Tibial nerve (tissue), 4 donors: ENCODE results near the gene MRGPRD.

Experiments
- EP300 ChIP-seq, 2 donors: sonication (generic); formaldehyde crosslinking; IDR thresholded peaks; one replicate each; pipeline ENCODE4 v1.6.1; 2017; ENCODE audit warnings: antibody characterized with exemption in 2 of 2, mild to moderate bottlenecking in 1 of 2
- POLR2A ChIP-seq, 2 donors: fragments of 450-650 bp; IDR thresholded peaks; one replicate each; pipeline ENCODE4 v1.6.1; 2017; ENCODE audit warnings: antibody characterized with exemption in 2 of 2, mild to moderate bottlenecking in 2 of 2, moderate library complexity in 2 of 2
- TF ChIP-seq, protein P1 (sequence below), 5 experiments: fragments of 200-600 bp in 3 of 5; fragments of 450-650 bp in 2 of 5; sonication (generic) in 3 of 5; IDR thresholded peaks; one replicate each; pipeline ENCODE4 v1.5.1; 2016 to 2019; ENCODE audit warnings: antibody characterized with exemption in 5 of 5, mild to moderate bottlenecking in 3 of 5, moderate library complexity in 2 of 5

DNA sequence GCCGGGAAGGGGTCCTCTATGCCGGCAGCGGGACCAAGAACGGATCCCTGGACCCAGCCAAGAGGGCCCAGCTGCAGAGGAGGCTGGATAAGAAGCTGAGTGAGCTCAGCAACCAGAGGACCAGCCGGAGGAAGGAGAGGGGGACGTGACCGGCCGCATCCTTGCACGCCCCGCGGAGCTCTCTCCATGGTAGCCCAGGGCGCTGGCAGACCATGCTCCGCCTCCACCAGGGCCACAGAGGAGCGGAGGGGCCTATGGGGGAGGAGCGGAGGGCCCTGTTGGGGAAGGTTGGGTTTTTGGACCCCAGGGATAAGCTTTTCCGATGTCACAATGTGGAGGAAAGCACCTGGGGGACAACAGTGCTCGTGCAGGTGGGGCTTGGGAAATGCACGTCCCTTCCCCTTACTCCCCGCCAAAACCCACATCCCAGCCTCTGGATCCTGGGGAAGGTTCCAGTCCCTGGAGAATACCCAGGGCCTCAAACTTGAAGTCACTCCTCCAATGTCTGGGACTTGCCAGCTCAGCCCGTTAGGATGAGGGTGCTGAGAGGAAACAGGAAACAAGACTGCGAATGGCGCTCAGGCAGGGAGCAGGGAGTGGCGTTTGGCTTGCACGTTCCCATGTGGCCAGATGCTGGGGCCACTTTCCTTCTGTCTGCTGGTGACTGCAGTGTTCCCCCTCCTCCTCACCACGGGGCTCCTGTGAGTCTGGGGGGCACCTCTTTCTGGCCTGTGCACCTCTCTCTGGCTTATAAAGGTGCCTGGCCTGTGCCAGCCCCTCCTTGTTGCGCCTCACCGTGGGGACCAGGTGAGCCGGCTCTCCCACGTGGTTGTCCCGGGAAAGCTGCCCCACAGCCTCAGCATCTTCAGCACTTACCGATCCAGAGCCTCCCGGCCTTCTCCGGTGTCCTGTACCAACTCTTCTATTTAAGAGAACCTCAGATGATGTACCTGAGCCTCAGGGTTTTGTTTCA, 40.9 kb downstream of the MRGPRD start:
- TF ChIP-seq, protein P1, sequence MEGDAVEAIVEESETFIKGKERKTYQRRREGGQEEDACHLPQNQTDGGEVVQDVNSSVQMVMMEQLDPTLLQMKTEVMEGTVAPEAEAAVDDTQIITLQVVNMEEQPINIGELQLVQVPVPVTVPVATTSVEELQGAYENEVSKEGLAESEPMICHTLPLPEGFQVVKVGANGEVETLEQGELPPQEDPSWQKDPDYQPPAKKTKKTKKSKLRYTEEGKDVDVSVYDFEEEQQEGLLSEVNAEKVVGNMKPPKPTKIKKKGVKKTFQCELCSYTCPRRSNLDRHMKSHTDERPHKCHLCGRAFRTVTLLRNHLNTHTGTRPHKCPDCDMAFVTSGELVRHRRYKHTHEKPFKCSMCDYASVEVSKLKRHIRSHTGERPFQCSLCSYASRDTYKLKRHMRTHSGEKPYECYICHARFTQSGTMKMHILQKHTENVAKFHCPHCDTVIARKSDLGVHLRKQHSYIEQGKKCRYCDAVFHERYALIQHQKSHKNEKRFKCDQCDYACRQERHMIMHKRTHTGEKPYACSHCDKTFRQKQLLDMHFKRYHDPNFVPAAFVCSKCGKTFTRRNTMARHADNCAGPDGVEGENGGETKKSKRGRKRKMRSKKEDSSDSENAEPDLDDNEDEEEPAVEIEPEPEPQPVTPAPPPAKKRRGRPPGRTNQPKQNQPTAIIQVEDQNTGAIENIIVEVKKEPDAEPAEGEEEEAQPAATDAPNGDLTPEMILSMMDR (IDR thresholded peaks at IDR 0.05) = no peak
- TF ChIP-seq POLR2A (IDR thresholded peaks at IDR 0.05) (no peak), EP300 (IDR thresholded peaks at IDR 0.05) (no peak)
